Stimulated activated naive CD4-positive, alpha-beta T cell treated with Interleukin-2 at 50 U/mL for 16 hours (primary cell): ENCODE results near the gene MED13L.

Source experiments
- DNase-seq: peaks from one replicate; lab custom pipeline; 2025; lab: John Stamatoyannopoulos, UW

The MED13L gene

GRCh38 chr12:116210762-116211161, 66.7 kb downstream of the MED13L start:
- DNase-seq = no peak

- no peak for DNase-seq
Observed at GRCh38 chr12:116210131-116210530, 67.4 kb downstream of the MED13L start.

GRCh38 chr12:116209503-116209902, 68.0 kb downstream of the MED13L start:
- DNase-seq = no peak

- DNase-seq = no peak
Observed at GRCh38 chr12:116207274-116207673, 70.2 kb downstream of the MED13L start.

- no peak for DNase-seq
Observed at GRCh38 chr12:116206828-116207227, 70.7 kb downstream of the MED13L start.

GRCh38 chr12:116204785-116205184, 72.7 kb downstream of the MED13L start:
- DNase-seq = no peak

GRCh38 chr12:116204169-116204568, 73.3 kb downstream of the MED13L start:
- DNase-seq = no peak

GRCh38 chr12:116202940-116203339, 74.6 kb downstream of the MED13L start:
- no peak for DNase-seq

- no peak for DNase-seq
Observed at GRCh38 chr12:116202433-116202832, 75.1 kb downstream of the MED13L start.

- DNase-seq = no peak
Observed at GRCh38 chr12:116201908-116202307, 75.6 kb downstream of the MED13L start.

GRCh38 chr12:116201359-116201758, 76.1 kb downstream of the MED13L start:
- no peak for DNase-seq

- no peak for DNase-seq
Observed at GRCh38 chr12:116200812-116201211, 76.7 kb downstream of the MED13L start.

GRCh38 chr12:116199160-116199706, 78.3 kb downstream of the MED13L start:
- no peak for DNase-seq

GRCh38 chr12:116196752-116197718, 80.5 kb downstream of the MED13L start:
- DNase-seq = no peak

- DNase-seq = no peak
Observed at GRCh38 chr12:116196226-116196625, 81.3 kb downstream of the MED13L start.

- peak; percentile 48 for DNase-seq
Observed at GRCh38 chr12:116194935-116195431, 82.5 kb downstream of the MED13L start.

GRCh38 chr12:116189692-116190091, 87.8 kb downstream of the MED13L start:
- no peak for DNase-seq

GRCh38 chr12:116188581-116188980, 88.9 kb downstream of the MED13L start:
- no peak for DNase-seq

GRCh38 chr12:116187151-116187511, 90.4 kb downstream of the MED13L start:
- no peak for DNase-seq

- DNase-seq = no peak
Observed at GRCh38 chr12:116186482-116187150, 90.9 kb downstream of the MED13L start.

- DNase-seq = no peak
Observed at GRCh38 chr12:116184763-116185162, 92.7 kb downstream of the MED13L start.

GRCh38 chr12:116183741-116184141, 93.8 kb downstream of the MED13L start:
- no peak for DNase-seq
